ENCODE data around the gene KRTAP10-3. TPM values are rescaled to one million over a fixed set of nuclear protein-coding genes. Genes with fewer than 3 reads are reported as not detected.
"Not testable (repeated sequence)": the region's sequence is repeated elsewhere in the genome, so short reads cannot be mapped to it uniquely, and the experiment has no call there.

Gene KRTAP10-3
- total RNA-seq, 1 experiment from 2014 or later, result not detected

- peaks cover 0 to 3% of the 10 kb centered on the region in 2 experiments; a peak in 1 of 4 replicates for H3K4me1 ChIP-seq (ENCODE audit: control insufficient read depth in 1 of 2, insufficient read depth in 2 of 2, low read length in 2 of 2)
- no peaks in the 10 kb centered on the region for H3K9me3 ChIP-seq (ENCODE audit: control insufficient read depth in 1 of 2, insufficient read depth in 1 of 2, low read depth in 1 of 2, low read length in 2 of 2)
- H3K27ac ChIP-seq (ENCODE audit: low read depth, low read length), result no peak overlapping the region
- BruUV-seq (replicated peaks), result no TSS peak
- H3K36me3 ChIP-seq (ENCODE audit: control insufficient read depth in 1 of 2, insufficient read depth in 2 of 2, low read length in 2 of 2), result no peaks in the 10 kb centered on the region
- DNase-seq (ENCODE audit: low read depth, low spot score) (no peak), ATAC-seq (no peak)
- no peaks in the 10 kb centered on the region for H4K20me1 ChIP-seq (ENCODE audit: insufficient read depth)
- ChIA-PET POLR2A (no interaction called here), RAD21 (ENCODE audit: low non-redundant PET in 1 of 2, low total read pairs in 2 of 2, uncharacterized antibody in 2 of 2, unreplicated experiment in 2 of 2) (no interaction called here), CTCF (no interaction called here)
- intact Hi-C loops (cut with micrococcal nuclease), result no loop called here
- no peaks in the 10 kb centered on the region for H3K79me2 ChIP-seq (ENCODE audit: insufficient read depth, low read length)
- H3K9me2 ChIP-seq (ENCODE audit: insufficient read depth), result no peaks in the 10 kb centered on the region
- no peak overlapping the region for H3K4me2 ChIP-seq (ENCODE audit: low read length)
- H2AFZ ChIP-seq (ENCODE audit: low read depth, low read length, poor library complexity, severe bottlenecking), result no peak overlapping the region
- peaks cover 11% of the 10 kb centered on the region; the same call in 1 of the 2 replicates for H3K27me3 ChIP-seq (ENCODE audit: insufficient read depth, low read length)
- no peak overlapping the region for H3K4me3 ChIP-seq (replicated peaks in 1 of 2; ENCODE audit: low read depth in 1 of 2, low read length in 2 of 2)
- no peak overlapping the region for H3K9ac ChIP-seq (ENCODE audit: low read length)
- TF ChIP-seq FOSL1 (IDR thresholded peaks at IDR 0.05; ENCODE audit: low read depth) (no peak), POLR2AphosphoS5 (IDR thresholded peaks at IDR 0.05; ENCODE audit: low read depth, low read length) (no peak), EZH2phosphoT487 (IDR thresholded peaks at IDR 0.05; ENCODE audit: borderline replicate concordance) (no peak), RAD21 (IDR thresholded peaks at IDR 0.05; ENCODE audit: low read depth) (no peak)
Observed at GRCh38 chr21:44601596-44602462, 43.2 kb upstream of the KRTAP10-3 start.

GRCh38 chr21:44601091-44601490, 42.5 kb upstream of the KRTAP10-3 start:
- H3K9ac ChIP-seq (ENCODE audit: low read length); H3K36me3 ChIP-seq (ENCODE audit: control insufficient read depth in 1 of 2, insufficient read depth in 2 of 2, low read length in 2 of 2); H3K79me2 ChIP-seq (ENCODE audit: insufficient read depth, low read length); H3K4me2 ChIP-seq (ENCODE audit: low read length); H2AFZ ChIP-seq (ENCODE audit: low read depth, low read length, poor library complexity, severe bottlenecking); H3K27ac ChIP-seq (ENCODE audit: low read depth, low read length); H4K20me1 ChIP-seq (ENCODE audit: insufficient read depth); POLR2A ChIA-PET; intact Hi-C loops (cut with micrococcal nuclease); DNase-seq (ENCODE audit: low read depth, low spot score); H3K9me2 ChIP-seq (ENCODE audit: insufficient read depth); RAD21 ChIA-PET (ENCODE audit: low non-redundant PET in 1 of 2, low total read pairs in 2 of 2, uncharacterized antibody in 2 of 2, unreplicated experiment in 2 of 2); H3K4me3 ChIP-seq (replicated peaks in 1 of 2; ENCODE audit: low read depth in 1 of 2, low read length in 2 of 2); H3K4me1 ChIP-seq (ENCODE audit: control insufficient read depth in 1 of 2, insufficient read depth in 2 of 2, low read length in 2 of 2); CTCF ChIA-PET; H3K9me3 ChIP-seq (ENCODE audit: control insufficient read depth in 1 of 2, insufficient read depth in 1 of 2, low read depth in 1 of 2, low read length in 2 of 2); BruUV-seq (replicated peaks): not testable (repeated sequence)
- H3K27me3 ChIP-seq (ENCODE audit: insufficient read depth, low read length), result peaks cover 11% of the 10 kb centered on the region; the same call in 1 of the 2 replicates
- peak; percentile 47 for ATAC-seq

DNA sequence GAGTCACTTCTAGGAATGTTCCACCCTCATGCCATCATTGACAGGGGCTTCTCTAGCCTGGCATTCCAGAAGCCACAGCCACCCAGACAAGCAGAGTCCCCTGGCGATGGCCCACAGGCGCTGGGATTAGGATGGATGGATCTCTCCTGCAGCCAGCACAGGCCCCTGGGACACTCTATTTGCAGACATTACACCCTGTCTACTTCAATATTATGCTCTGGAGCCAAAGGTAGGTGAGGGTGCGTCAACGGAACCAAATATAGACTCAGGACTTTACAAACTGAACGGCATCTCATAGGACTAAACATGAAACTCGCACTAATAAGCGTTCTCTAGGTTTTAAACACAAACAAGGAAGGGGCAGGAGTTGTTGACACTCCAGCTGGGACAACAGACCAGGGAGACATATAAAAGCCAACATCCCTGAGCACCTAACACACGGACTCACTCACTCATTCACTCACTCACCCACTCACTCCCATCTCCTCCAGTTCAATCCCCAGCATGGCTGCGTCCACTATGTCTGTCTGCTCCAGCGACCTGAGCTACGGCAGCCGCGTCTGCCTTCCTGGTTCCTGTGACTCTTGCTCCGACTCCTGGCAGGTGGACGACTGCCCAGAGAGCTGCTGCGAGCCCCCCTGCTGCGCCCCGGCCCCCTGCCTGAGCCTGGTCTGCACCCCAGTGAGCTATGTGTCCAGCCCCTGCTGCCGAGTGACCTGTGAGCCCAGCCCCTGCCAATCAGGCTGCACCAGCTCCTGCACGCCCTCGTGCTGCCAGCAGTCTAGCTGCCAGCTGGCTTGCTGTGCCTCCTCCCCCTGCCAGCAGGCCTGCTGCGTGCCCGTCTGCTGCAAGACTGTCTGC, 41.8 kb upstream of the KRTAP10-3 start, which contains the start of gene KRTAP10-7:
TSS of gene KRTAP10-7 (plus strand) at position 480 of the 861 bp plus-strand sequence. CDS start at position 505, 25 bp downstream.
- RAD21 ChIA-PET (ENCODE audit: low non-redundant PET in 1 of 2, low total read pairs in 2 of 2, uncharacterized antibody in 2 of 2, unreplicated experiment in 2 of 2); POLR2A ChIA-PET: not testable (repeated sequence)

More for the DNA sequence above, 41.8 kb upstream of the KRTAP10-3 start, which contains the start of gene KRTAP10-7:
- H3K4me3 ChIP-seq (replicated peaks in 1 of 2; ENCODE audit: low read depth in 1 of 2, low read length in 2 of 2); H3K27ac ChIP-seq (ENCODE audit: low read depth, low read length); H3K36me3 ChIP-seq (ENCODE audit: control insufficient read depth in 1 of 2, insufficient read depth in 2 of 2, low read length in 2 of 2); H3K4me2 ChIP-seq (ENCODE audit: low read length); DNase-seq (ENCODE audit: low read depth, low spot score); H3K9ac ChIP-seq (ENCODE audit: low read length); H3K9me2 ChIP-seq (ENCODE audit: insufficient read depth); H3K4me1 ChIP-seq (ENCODE audit: control insufficient read depth in 1 of 2, insufficient read depth in 2 of 2, low read length in 2 of 2); H4K20me1 ChIP-seq (ENCODE audit: insufficient read depth); H3K79me2 ChIP-seq (ENCODE audit: insufficient read depth, low read length); H3K9me3 ChIP-seq (ENCODE audit: control insufficient read depth in 1 of 2, insufficient read depth in 1 of 2, low read depth in 1 of 2, low read length in 2 of 2); H2AFZ ChIP-seq (ENCODE audit: low read depth, low read length, poor library complexity, severe bottlenecking); intact Hi-C loops (cut with micrococcal nuclease); ATAC-seq; BruUV-seq (replicated peaks); CTCF ChIA-PET: not testable (repeated sequence)
- H3K27me3 ChIP-seq (ENCODE audit: insufficient read depth, low read length), result peaks cover 11% of the 10 kb centered on the region; the same call in 1 of the 2 replicates
